Neural crest cell (in vitro differentiated cells): Measurements from ENCODE around the gene MTA3. TPM values are rescaled to one million over a fixed set of nuclear protein-coding genes. Genes with fewer than 3 reads are reported as not detected.

ENCODE experiments used
- DNase-seq: peaks from one replicate; pipeline ENCODE4 v3.0.0; 2021; ENCODE audit warnings: low read depth, mixed read lengths, low spot score
- H3K27ac Mint-ChIP-seq: one replicate; pipeline ENCODE4 v1.8.0; 2021; ENCODE audit warnings: mild to moderate bottlenecking, mixed read lengths; ENCODE audit not compliant: unreplicated experiment
- H3K27me3 Mint-ChIP-seq: 2 replicates; pipeline ENCODE4 v1.8.0; 2021; ENCODE audit warnings: low read depth, mild to moderate bottlenecking, mixed read lengths
- H3K36me3 Mint-ChIP-seq: 2 replicates; pipeline ENCODE4 v1.8.0; 2021; ENCODE audit warnings: low read depth, mild to moderate bottlenecking, mixed read lengths
- H3K4me1 Mint-ChIP-seq: 2 replicates; pipeline ENCODE4 v1.8.0; 2021; ENCODE audit warnings: mixed read lengths
- H3K4me3 Mint-ChIP-seq: one replicate; pipeline ENCODE4 v1.8.0; 2021; ENCODE audit warnings: mild to moderate bottlenecking, mixed read lengths
- H3K9me3 Mint-ChIP-seq: 2 replicates; pipeline ENCODE4 v1.8.0; 2021; ENCODE audit warnings: mixed read lengths
- CTCF ChIP-seq: fragments of 200-600 bp; sonication (generic); conservative IDR thresholded peaks from 2 replicates; pipeline ENCODE4 v1.5.0; 2021; ENCODE audit warnings: antibody characterized with exemption, mild to moderate bottlenecking
- total RNA-seq: library from RNA; stranded (reverse); gene quantifications from 2 replicates; pipeline ENCODE4 v1.2.1, GENCODE V29; 2021

Gene MTA3
- total RNA-seq, 1 donor from 2014 or later, result 62.3 TPM

GRCh38 chr2:42736598-42737322, 168.3 kb downstream of the MTA3 start:
- Mint-ChIP-seq H3K27ac (no peak overlapping the region), H3K4me1 (no peaks in the 10 kb centered on the region), H3K27me3 (no peaks in the 10 kb centered on the region), H3K4me3 (no peak overlapping the region), H3K36me3 (peaks cover 49% of the 10 kb centered on the region), H3K9me3 (peaks cover 12% of the 10 kb centered on the region)
- DNase-seq, result no peak
- TF ChIP-seq CTCF, result no peak

GRCh38 chr2:42741140-42741539, 172.7 kb downstream of the MTA3 start:
- H3K27ac Mint-ChIP-seq, result no peak overlapping the region
- H3K9me3 Mint-ChIP-seq, result no peaks in the 10 kb centered on the region
- peaks cover 26% of the 10 kb centered on the region for H3K36me3 Mint-ChIP-seq
- no peaks in the 10 kb centered on the region for H3K27me3 Mint-ChIP-seq
- DNase-seq, result no peak
- no peak for TF ChIP-seq CTCF
- peaks cover 9% of the 10 kb centered on the region for H3K4me1 Mint-ChIP-seq
- no peak overlapping the region for H3K4me3 Mint-ChIP-seq

DNA sequence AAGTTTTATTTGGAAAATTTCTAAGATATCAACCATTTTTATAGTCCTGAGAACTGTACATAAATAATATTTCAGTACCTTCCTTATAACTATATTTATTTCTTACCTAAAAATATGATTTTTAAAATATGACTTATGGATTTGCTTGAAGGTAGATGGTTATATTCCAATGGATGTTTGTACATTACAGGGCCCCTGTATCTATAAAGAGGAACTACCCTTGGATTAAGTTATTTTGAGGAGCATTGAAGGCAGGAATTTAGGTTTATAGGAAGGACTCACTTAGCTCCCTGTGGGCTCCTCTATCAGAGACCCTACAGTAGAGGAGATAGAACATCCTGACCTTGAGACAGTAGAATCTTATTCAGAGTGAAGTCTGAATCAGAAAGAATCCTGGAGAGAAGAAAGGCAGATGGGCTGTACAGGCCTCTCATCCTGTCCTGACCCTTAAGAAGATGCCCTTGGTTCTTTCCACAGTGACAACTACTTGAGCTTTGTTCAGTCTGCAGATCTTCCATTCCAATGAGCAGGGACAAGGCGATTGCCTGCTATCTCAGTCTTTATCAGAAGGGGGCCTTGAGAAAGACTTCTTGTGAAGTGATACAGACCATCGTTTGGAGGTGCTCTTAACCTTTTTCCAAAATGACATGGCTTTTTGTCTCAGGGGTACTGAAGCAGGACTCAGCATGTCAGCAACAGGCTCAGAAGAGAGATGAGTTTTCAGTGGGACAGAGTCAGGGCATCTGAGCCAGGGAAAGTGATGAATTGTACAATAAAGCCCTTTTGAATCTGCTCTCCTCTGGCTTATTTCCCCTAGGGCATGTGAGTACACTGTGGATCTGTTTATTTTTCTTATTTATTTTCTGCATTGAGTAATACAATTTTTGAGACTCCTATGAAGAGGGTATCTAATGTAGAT, 174.6 kb downstream of the MTA3 start:
- peaks cover 9% of the 10 kb centered on the region for H3K4me1 Mint-ChIP-seq
- peak overlapping the region; percentile 14 for H3K27ac Mint-ChIP-seq
- H3K27me3 Mint-ChIP-seq, result no peaks in the 10 kb centered on the region
- H3K36me3 Mint-ChIP-seq, result peaks cover 20% of the 10 kb centered on the region
- no peak for DNase-seq
- no peak for TF ChIP-seq CTCF
- no peak overlapping the region for H3K4me3 Mint-ChIP-seq
- no peaks in the 10 kb centered on the region for H3K9me3 Mint-ChIP-seq

- no peaks in the 10 kb centered on the region for H3K9me3 Mint-ChIP-seq
- H3K36me3 Mint-ChIP-seq, result peaks cover 17% of the 10 kb centered on the region
- H3K4me1 Mint-ChIP-seq, result peaks cover 9% of the 10 kb centered on the region
- TF ChIP-seq CTCF, result no peak
- no peak overlapping the region for H3K4me3 Mint-ChIP-seq
- H3K27ac Mint-ChIP-seq, result no peak overlapping the region
- no peak for DNase-seq
- H3K27me3 Mint-ChIP-seq, result no peaks in the 10 kb centered on the region
These were observed 175.2 kb downstream of the MTA3 start for GRCh38 chr2:42743659-42743990.

- DNase-seq, result no peak
- H3K9me3 Mint-ChIP-seq, result no peaks in the 10 kb centered on the region
- peaks cover 11% of the 10 kb centered on the region for H3K36me3 Mint-ChIP-seq
- H3K4me3 Mint-ChIP-seq, result no peak overlapping the region
- TF ChIP-seq CTCF, result no peak
- no peaks in the 10 kb centered on the region for H3K27me3 Mint-ChIP-seq
- no peak overlapping the region for H3K27ac Mint-ChIP-seq
- peaks cover 9% of the 10 kb centered on the region for H3K4me1 Mint-ChIP-seq
These were observed 176.2 kb downstream of the MTA3 start for GRCh38 chr2:42744545-42745082.
